Central memory CD4-positive, alpha-beta T cell (primary cell): ENCODE data around the gene UBAC1.

Experiments used
- DNase-seq: peaks from one replicate; pipeline ENCODE4 v3.0.0; 2022
- total RNA-seq, 3 experiments: gene quantifications; one replicate each; lab custom pipeline; 2026; lab: John Stamatoyannopoulos, UW

UBAC1 gene
- total RNA-seq, result 26.8 to 34.1 (median 30.5) reads per million in 3 experiments

- DNase-seq, result peak; percentile 94
Observed at GRCh38 chr9:135961277-135961715, at the start of gene UBAC1. UBAC1 (minus strand) TSS chr9:135961373; CDS start chr9:135961162, 211 bp downstream.

GRCh38 chr9:136010615-136011361 is 49.6 kb upstream of the UBAC1 start:
- no peak for DNase-seq

GRCh38 chr9:136010176-136010575 is 49.0 kb upstream of the UBAC1 start:
- no peak for DNase-seq

- DNase-seq, result no peak
Observed at GRCh38 chr9:136009516-136009915, 48.3 kb upstream of the UBAC1 start.

- DNase-seq, result no peak
Observed at GRCh38 chr9:136008693-136008997, 47.5 kb upstream of the UBAC1 start.

- no peak for DNase-seq
Observed at GRCh38 chr9:136007934-136008692, 46.9 kb upstream of the UBAC1 start.

GRCh38 chr9:136007276-136007933 is 46.2 kb upstream of the UBAC1 start:
- DNase-seq, result no peak

- no peak for DNase-seq
Observed at GRCh38 chr9:136006169-136006568, 45.0 kb upstream of the UBAC1 start.

- DNase-seq, result no peak
Observed at GRCh38 chr9:136004712-136005111, 43.5 kb upstream of the UBAC1 start.

- no peak for DNase-seq
Observed at GRCh38 chr9:136004219-136004618, 43.0 kb upstream of the UBAC1 start.

GRCh38 chr9:136003411-136004218 is 42.4 kb upstream of the UBAC1 start:
- no peak for DNase-seq

GRCh38 chr9:136002881-136003280 is 41.7 kb upstream of the UBAC1 start:
- no peak for DNase-seq

GRCh38 chr9:136002215-136002614 is 41.0 kb upstream of the UBAC1 start:
- no peak for DNase-seq

GRCh38 chr9:136001231-136001630 is 40.1 kb upstream of the UBAC1 start:
- no peak for DNase-seq

- no peak for DNase-seq
Observed at GRCh38 chr9:135998410-135999071, 37.4 kb upstream of the UBAC1 start.

- no peak for DNase-seq
Observed at GRCh38 chr9:135998016-135998380, 36.8 kb upstream of the UBAC1 start.

GRCh38 chr9:135997090-135998015 is 36.2 kb upstream of the UBAC1 start:
- DNase-seq, result no peak

GRCh38 chr9:135995816-135996215 is 34.6 kb upstream of the UBAC1 start:
- no peak for DNase-seq

GRCh38 chr9:135994501-135995192 is 33.5 kb upstream of the UBAC1 start:
- no peak for DNase-seq

GRCh38 chr9:135993765-135994500 is 32.8 kb upstream of the UBAC1 start:
- no peak for DNase-seq
